Trophoblast cell (in vitro differentiated cells and primary cell): ENCODE data around the gene WDPCP.

Experiments used
- DNase-seq, 2 donors: peaks; one replicate each; pipeline ENCODE4 v3.0.0-alpha.2; 2016
- H2AFZ ChIP-seq: 2 replicates; pipeline ENCODE4 v1.6.1; 2013; ENCODE audit warnings: low read length, moderate library complexity, mild to moderate bottlenecking; ENCODE audit not compliant: insufficient read depth, poor library complexity
- H2AK5ac ChIP-seq: 2 replicates; pipeline ENCODE4 v1.6.1; 2013; ENCODE audit warnings: mild to moderate bottlenecking, low read length
- H2BK120ac ChIP-seq: 2 replicates; pipeline ENCODE4 v1.6.1; 2013; ENCODE audit warnings: low read length, mild to moderate bottlenecking, moderate library complexity; ENCODE audit not compliant: insufficient read depth, poor library complexity
- H2BK12ac ChIP-seq: 2 replicates; pipeline ENCODE4 v1.6.1; 2013; ENCODE audit warnings: mild to moderate bottlenecking, low read length, moderate library complexity
- H2BK5ac ChIP-seq: 2 replicates; pipeline ENCODE4 v1.6.1; 2013; ENCODE audit warnings: low read length, low read depth, moderate library complexity, mild to moderate bottlenecking; ENCODE audit not compliant: poor library complexity
- H3K14ac ChIP-seq: 2 replicates; pipeline ENCODE4 v1.6.1; 2013; ENCODE audit warnings: mild to moderate bottlenecking, low read length
- H3K18ac ChIP-seq: 2 replicates; pipeline ENCODE4 v1.6.1; 2013; ENCODE audit warnings: mild to moderate bottlenecking, low read length
- H3K23ac ChIP-seq: 2 replicates; pipeline ENCODE4 v1.6.1; 2013; ENCODE audit warnings: low read length
- H3K27ac ChIP-seq: 2 replicates; pipeline ENCODE4 v1.5.1; 2013; ENCODE audit warnings: low read depth, mild to moderate bottlenecking, inconsistent platforms, low read length, moderate library complexity
- H3K27me3 ChIP-seq: 2 replicates; pipeline ENCODE4 v1.6.1; 2013; ENCODE audit warnings: inconsistent platforms, mild to moderate bottlenecking, low read length, moderate library complexity; ENCODE audit not compliant: insufficient read depth
- H3K36me3 ChIP-seq, 2 experiments: 1 replicate in 1 of 2; 2 replicates in 1 of 2; pipeline ENCODE4 v1.6.1; 2013; ENCODE audit warnings: low read length in 2 of 2, mild to moderate bottlenecking in 2 of 2, moderate library complexity in 1 of 2; ENCODE audit not compliant: insufficient read depth in 2 of 2, control insufficient read depth in 1 of 2
- H3K4ac ChIP-seq: 2 replicates; pipeline ENCODE4 v1.6.1; 2013; ENCODE audit warnings: low read depth, mild to moderate bottlenecking, low read length, moderate library complexity
- H3K4me1 ChIP-seq, 2 experiments: 1 replicate in 1 of 2; 2 replicates in 1 of 2; pipeline ENCODE4 v1.6.1; 2013; ENCODE audit warnings: low read length in 2 of 2, mild to moderate bottlenecking in 2 of 2, moderate library complexity in 1 of 2; ENCODE audit not compliant: insufficient read depth in 2 of 2, control insufficient read depth in 1 of 2
- H3K4me2 ChIP-seq: 2 replicates; pipeline ENCODE4 v1.6.1; 2013; ENCODE audit warnings: inconsistent platforms, mild to moderate bottlenecking, low read length, moderate library complexity
- H3K4me3 ChIP-seq: 2 replicates; pipeline ENCODE4 v1.5.1; 2013; ENCODE audit warnings: mild to moderate bottlenecking, low read depth, low read length, inconsistent platforms
- H3K79me1 ChIP-seq: one replicate; pipeline ENCODE4 v1.6.1; 2013; ENCODE audit warnings: low read length
- H3K79me2 ChIP-seq: 2 replicates; pipeline ENCODE4 v1.6.1; 2013; ENCODE audit warnings: low read length, mild to moderate bottlenecking; ENCODE audit not compliant: control insufficient read depth, insufficient read depth, poor library complexity
- H3K9ac ChIP-seq: 2 replicates; pipeline ENCODE4 v1.6.1; 2013; ENCODE audit warnings: mild to moderate bottlenecking, low read length
- H3K9me3 ChIP-seq: 2 replicates; pipeline ENCODE4 v1.6.1; 2013; ENCODE audit warnings: low read depth, mild to moderate bottlenecking, control low read depth, inconsistent platforms, low read length; ENCODE audit not compliant: insufficient read depth
- H4K12ac ChIP-seq: 2 replicates; pipeline ENCODE4 v1.6.1; 2013; ENCODE audit warnings: low read depth, mild to moderate bottlenecking, low read length, moderate library complexity
- H4K8ac ChIP-seq: 2 replicates; pipeline ENCODE4 v1.6.1; 2013; ENCODE audit warnings: low read depth, mild to moderate bottlenecking, low read length, moderate library complexity
- H4K91ac ChIP-seq: one replicate; pipeline ENCODE4 v1.6.1; 2013; ENCODE audit warnings: low read depth, mild to moderate bottlenecking, low read length, moderate library complexity
- WGBS: extraction: QIAGEN DNeasy Blood & Tissue Kit; methylation state at CpG from one replicate; pipeline ENCODE4 v1.1.7; 2013; ENCODE audit warnings: missing lambda C conversion rate; ENCODE audit not compliant: insufficient read length, insufficient coverage; ENCODE audit errors: extremely low coverage; 5-methylcytosine and 5-hydroxymethylcytosine counted together

Gene WDPCP

GRCh38 chr2:63189026-63189425 lies 399.3 kb downstream of the WDPCP start:
- H3K36me3 ChIP-seq, result no peaks in the 10 kb centered on the region
- no peak overlapping the region for H3K4me2 ChIP-seq
- no peak overlapping the region for H3K14ac ChIP-seq
- no peak overlapping the region for H2BK12ac ChIP-seq
- no peak overlapping the region for H3K9ac ChIP-seq
- no peaks in the 10 kb centered on the region for H3K9me3 ChIP-seq
- DNase-seq, result peak; percentile 16 to 65
- WGBS, result no CpG with 5 or more reads among the region's 4 CpGs
- no peak overlapping the region for H4K91ac ChIP-seq
- no peak overlapping the region for H2AFZ ChIP-seq
- no peak overlapping the region for H3K27ac ChIP-seq
- H3K79me1 ChIP-seq, result no peaks in the 10 kb centered on the region
- H3K79me2 ChIP-seq, result no peaks in the 10 kb centered on the region
- no peak overlapping the region for H3K4me3 ChIP-seq
- no peak overlapping the region for H3K23ac ChIP-seq
- H2BK5ac ChIP-seq, result no peak overlapping the region
- H3K27me3 ChIP-seq, result no peaks in the 10 kb centered on the region
- no peak overlapping the region for H4K12ac ChIP-seq
- no peak overlapping the region for H2BK120ac ChIP-seq
- no peak overlapping the region for H3K18ac ChIP-seq
- no peak overlapping the region for H2AK5ac ChIP-seq
- no peak overlapping the region for H4K8ac ChIP-seq
- no peak overlapping the region for H3K4ac ChIP-seq
- no peaks in the 10 kb centered on the region for H3K4me1 ChIP-seq

- WGBS, result no CpG with 5 or more reads among the region's 3 CpGs
- no peaks in the 10 kb centered on the region for H3K27me3 ChIP-seq
- no peaks in the 10 kb centered on the region for H3K79me2 ChIP-seq
- no peak overlapping the region for H3K18ac ChIP-seq
- H3K23ac ChIP-seq, result no peak overlapping the region
- no peaks in the 10 kb centered on the region for H3K79me1 ChIP-seq
- H3K9me3 ChIP-seq, result no peaks in the 10 kb centered on the region
- no peak overlapping the region for H2AK5ac ChIP-seq
- H4K8ac ChIP-seq, result no peak overlapping the region
- DNase-seq, result no peak
- no peak overlapping the region for H2AFZ ChIP-seq
- no peaks in the 10 kb centered on the region for H3K4me1 ChIP-seq
- no peak overlapping the region for H2BK120ac ChIP-seq
- H3K4me2 ChIP-seq, result no peak overlapping the region
- no peak overlapping the region for H3K9ac ChIP-seq
- no peak overlapping the region for H4K12ac ChIP-seq
- no peak overlapping the region for H4K91ac ChIP-seq
- no peak overlapping the region for H3K4ac ChIP-seq
- no peak overlapping the region for H3K14ac ChIP-seq
- no peak overlapping the region for H2BK12ac ChIP-seq
- H2BK5ac ChIP-seq, result no peak overlapping the region
- H3K4me3 ChIP-seq, result no peak overlapping the region
- H3K36me3 ChIP-seq, result no peaks in the 10 kb centered on the region
- no peak overlapping the region for H3K27ac ChIP-seq
These were observed 401.9 kb downstream of the WDPCP start for GRCh38 chr2:63186331-63186730.

GRCh38 chr2:63163161-63163820 lies 425.0 kb downstream of the WDPCP start:
- Histone ChIP-seq H3K14ac (no peak overlapping the region), H2BK5ac (no peak overlapping the region), H3K36me3 (no peaks in the 10 kb centered on the region), H3K4ac (no peak overlapping the region), H4K8ac (no peak overlapping the region), H3K27me3 (no peaks in the 10 kb centered on the region), H3K79me1 (no peaks in the 10 kb centered on the region), H3K9ac (no peak overlapping the region), H3K27ac (no peak overlapping the region), H3K4me2 (no peak overlapping the region), H3K4me1 (no peaks in the 10 kb centered on the region), H3K4me3 (no peak overlapping the region), H2BK12ac (no peak overlapping the region), H2AK5ac (no peak overlapping the region), H3K18ac (no peak overlapping the region), H3K9me3 (peaks cover 2% of the 10 kb centered on the region), H4K12ac (no peak overlapping the region), H3K79me2 (no peaks in the 10 kb centered on the region), H2AFZ (no peak overlapping the region), H2BK120ac (no peak overlapping the region), H4K91ac (no peak overlapping the region), H3K23ac (no peak overlapping the region)
- no CpG with 5 or more reads among the region's 1 CpG for WGBS
- DNase-seq, result no peak

GRCh38 chr2:63159262-63159661 lies 429.0 kb downstream of the WDPCP start:
- Histone ChIP-seq H2BK5ac (no peak overlapping the region), H3K79me2 (no peaks in the 10 kb centered on the region), H3K36me3 (no peaks in the 10 kb centered on the region), H3K4me1 (no peaks in the 10 kb centered on the region), H4K12ac (no peak overlapping the region), H2BK120ac (no peak overlapping the region), H3K9ac (no peak overlapping the region), H3K27ac (no peak overlapping the region), H3K23ac (no peak overlapping the region), H2BK12ac (no peak overlapping the region), H4K8ac (no peak overlapping the region), H3K18ac (no peak overlapping the region), H2AK5ac (no peak overlapping the region), H3K79me1 (no peaks in the 10 kb centered on the region), H3K27me3 (no peaks in the 10 kb centered on the region), H3K14ac (no peak overlapping the region), H3K4me3 (no peak overlapping the region), H3K4me2 (no peak overlapping the region), H3K9me3 (no peaks in the 10 kb centered on the region), H2AFZ (no peak overlapping the region), H3K4ac (no peak overlapping the region), H4K91ac (no peak overlapping the region)
- DNase-seq, result no peak
- no CpG with 5 or more reads among the region's 1 CpG for WGBS
